GM19099 (cell line): ENCODE measurements around the gene ENDOG.

Experiments
- POLR2A ChIP-seq: IDR thresholded peaks from 3 replicates; pipeline ENCODE4 v1.6.1; 2011; ENCODE audit warnings: low read depth; ENCODE audit not compliant: insufficient read length; ENCODE audit errors: extremely low read depth

The ENDOG gene

GRCh38 chr9:128821584-128822406, 3.5 kb downstream of the ENDOG start:
- no peak for TF ChIP-seq POLR2A

- no peak for TF ChIP-seq POLR2A
Observed at GRCh38 chr9:128822407-128823042, 4.2 kb downstream of the ENDOG start.

GRCh38 chr9:128823362-128823902, 5.1 kb downstream of the ENDOG start:
- no peak for TF ChIP-seq POLR2A

- no peak for TF ChIP-seq POLR2A
Observed at GRCh38 chr9:128823903-128824406, 5.7 kb downstream of the ENDOG start.

GRCh38 chr9:128824911-128825310, 6.6 kb downstream of the ENDOG start:
- TF ChIP-seq POLR2A, result no peak

GRCh38 chr9:128825923-128826700, 7.8 kb downstream of the ENDOG start:
- no peak for TF ChIP-seq POLR2A

- TF ChIP-seq POLR2A, result no peak
Observed at GRCh38 chr9:128828267-128828666, 10.0 kb downstream of the ENDOG start.

- no peak for TF ChIP-seq POLR2A
Observed at GRCh38 chr9:128828719-128829452, 10.6 kb downstream of the ENDOG start.

GRCh38 chr9:128829477-128830251, 11.4 kb downstream of the ENDOG start, which contains the start of gene SPOUT1:
TSS of gene SPOUT1 (minus strand) at chr9:128829794. CDS start at chr9:128829780, 14 bp downstream.
- TF ChIP-seq POLR2A, result peak; percentile 94

- TF ChIP-seq POLR2A, result no peak
Observed at GRCh38 chr9:128833696-128834095, 15.4 kb downstream of the ENDOG start.

GRCh38 chr9:128835246-128836210, 17.2 kb downstream of the ENDOG start:
- TF ChIP-seq POLR2A, result no peak

- no peak for TF ChIP-seq POLR2A
Observed at GRCh38 chr9:128836509-128837145, 18.3 kb downstream of the ENDOG start.
